Lower leg skin (tissue), 4 donors: ENCODE data around the gene SIGLEC14. TPM values are rescaled to one million over a fixed set of nuclear protein-coding genes. Genes with fewer than 3 reads are reported as not detected.
"Not testable (repeated sequence)": the region's sequence is repeated elsewhere in the genome, so short reads cannot be mapped to it uniquely, and the experiment has no call there.

Experiments
- DNase-seq, 2 donors: peaks; one replicate each; pipeline ENCODE4 v3.0.0-alpha.2; 2019; ENCODE audit warnings: low spot score in 2 of 2
- H3K4me3 ChIP-seq: fragments of 200-600 bp; sonication (generic); 2 replicates; pipeline ENCODE4 v1.5.1; 2017; ENCODE audit warnings: mild to moderate bottlenecking, low read depth; ENCODE audit not compliant: poor library complexity, severe bottlenecking
- CTCF ChIP-seq, 3 donors: fragments of 450-650 bp; IDR thresholded peaks; one replicate each; pipeline ENCODE4 v1.5.1; 2016; ENCODE audit warnings: antibody characterized with exemption in 3 of 3, mild to moderate bottlenecking in 3 of 3, moderate library complexity in 2 of 3
- POLR2A ChIP-seq, 2 donors: fragments of 450-650 bp; IDR thresholded peaks; one replicate each; pipeline ENCODE4 v1.6.1; 2016 to 2017; ENCODE audit warnings: antibody characterized with exemption in 2 of 2, mild to moderate bottlenecking in 1 of 2, moderate library complexity in 1 of 2
- WGBS, 2 donors: methylation state at CpG; one replicate each; pipeline ENCODE4 v1.1.5; 2018; 5-methylcytosine and 5-hydroxymethylcytosine counted together
- intact Hi-C: fragments of 100-400 bp; cut with DNase I; formaldehyde crosslinking; loops from one replicate; pipeline ENCODE4 v1.15.0; 2023; ENCODE audit warnings: low total_unique reads
- total RNA-seq, 4 donors: library from RNA; depleted of rRNA; stranded (reverse); fragments of >200 nt; gene quantifications; one replicate each; pipeline ENCODE4 v1.1.0, GENCODE V29; 2016

Gene SIGLEC14
- total RNA-seq, result 1 to 10 TPM in 1 of 4 donors, under 1 TPM in 1, not detected in 2; 0.84 to 1.0 TPM

GRCh38 chr19:51646730-51647129 lies at the start of gene SIGLEC14:
TSS of gene SIGLEC14 (minus strand) at chr19:51646825. CDS start at chr19:51646759, 66 bp downstream.
- WGBS, 2 donors, result 7 to 19% methylated on average over 2 to 5 of the region's 10 CpGs
- DNase-seq, H3K4me3 ChIP-seq, intact Hi-C loops: not testable (repeated sequence)

- DNase-seq, result peak in 1 of 2 donors; percentile 50
- 85 to 92% methylated on average over 14 of the region's 14 CpGs for WGBS, 2 donors
- no peak for TF ChIP-seq POLR2A (IDR thresholded peaks at IDR 0.05)
- no peak for TF ChIP-seq CTCF (IDR thresholded peaks at IDR 0.05)
- intact Hi-C loops, result no loop called here
- no peak overlapping the region for H3K4me3 ChIP-seq
These were observed 49.2 kb upstream of the SIGLEC14 start for GRCh38 chr19:51695702-51696315.

GRCh38 chr19:51695088-51695487 lies 48.5 kb upstream of the SIGLEC14 start:
- H3K4me3 ChIP-seq, result no peak overlapping the region
- DNase-seq, result peak in 1 of 2 donors; percentile 60
- intact Hi-C loops, result no loop called here
- WGBS, 2 donors, result 85 to 92% methylated on average over 9 of the region's 9 CpGs
- no peak for TF ChIP-seq POLR2A (IDR thresholded peaks at IDR 0.05)
- TF ChIP-seq CTCF (IDR thresholded peaks at IDR 0.05), result no peak

GRCh38 chr19:51694318-51695085 lies 47.9 kb upstream of the SIGLEC14 start:
- TF ChIP-seq CTCF (IDR thresholded peaks at IDR 0.05) (no peak), POLR2A (IDR thresholded peaks at IDR 0.05) (no peak)
- intact Hi-C loops, result no loop called here
- 75 to 77% methylated on average over 10 of the region's 10 CpGs for WGBS, 2 donors
- H3K4me3 ChIP-seq, result no peak overlapping the region
- peak in 1 of 2 donors; percentile 83 for DNase-seq

GRCh38 chr19:51693819-51694218 lies 47.2 kb upstream of the SIGLEC14 start:
- intact Hi-C loops, result no loop called here
- H3K4me3 ChIP-seq, result no peak overlapping the region
- WGBS, 2 donors, result 40 to 42% methylated on average over 2 of the region's 2 CpGs
- TF ChIP-seq POLR2A (IDR thresholded peaks at IDR 0.05) (no peak), CTCF (IDR thresholded peaks at IDR 0.05) (no peak)
- DNase-seq, result peak in 1 of 2 donors; percentile 32

GRCh38 chr19:51693260-51693659 lies 46.6 kb upstream of the SIGLEC14 start, which contains the start of gene SPACA6:
TSS of gene SPACA6 (plus strand) at chr19:51693330. CDS start at chr19:51693527, 197 bp downstream.
- intact Hi-C loops, result no loop called here
- H3K4me3 ChIP-seq, result no peak within 1 kb of the TSS
- TF ChIP-seq CTCF (IDR thresholded peaks at IDR 0.05), result no peak
- no peak for TF ChIP-seq POLR2A (IDR thresholded peaks at IDR 0.05)
- 71 to 77% methylated on average over 8 of the region's 8 CpGs for WGBS, 2 donors
- DNase-seq, result peak in 1 of 2 donors; percentile 80
